Keratinocyte (primary cell): Measurements from ENCODE around the gene NAPA.

Source experiments
- CTCF ChIP-seq, 3 experiments: IDR thresholded peaks in 1 of 3; conservative IDR thresholded peaks in 1 of 3; optimal IDR thresholded peaks in 1 of 3; 2 replicates in 2 of 3; 3 replicates in 1 of 3; pipeline versions ENCODE3 to v1.5.1; 2011; ENCODE audit warnings: low read length in 3 of 3, mild to moderate bottlenecking in 3 of 3, moderate library complexity in 2 of 3, control low read depth in 1 of 3, inconsistent platforms in 1 of 3; ENCODE audit not compliant: insufficient read depth in 2 of 3; ENCODE audit errors: extremely low read depth in 1 of 3
- EZH2 ChIP-seq: IDR thresholded peaks from one replicate; pipeline ENCODE4 v1.6.1; 2012; ENCODE audit warnings: inconsistent platforms, mild to moderate bottlenecking, low read length, moderate library complexity

GRCh38 chr19:47514151-47514868 lies 553 bp downstream of the NAPA start:
- TF ChIP-seq CTCF (optimal IDR thresholded peaks at IDR 0.05 in 1 of 3, IDR thresholded peaks at IDR 0.05 in 1 of 3, conservative IDR thresholded peaks at IDR 0.05 in 1 of 3; ENCODE audit: extremely low read depth in 1 of 3, insufficient read depth in 2 of 3, low read length in 3 of 3) = no peak
- no peak for TF ChIP-seq EZH2
